Thyroid gland (tissue), 4 donors: ENCODE results near the gene TMEM127.
"Not testable (repeated sequence)": the region's sequence is repeated elsewhere in the genome, so short reads cannot be mapped to it uniquely, and the experiment has no call there.

ENCODE experiments used
- POLR2A ChIP-seq, 2 donors: fragments of 450-650 bp; IDR thresholded peaks; one replicate each; pipeline ENCODE4 v1.6.1; 2017; ENCODE audit warnings: antibody characterized with exemption in 2 of 2, mild to moderate bottlenecking in 2 of 2, moderate library complexity in 1 of 2
- TF ChIP-seq, protein P1 (sequence below), 6 experiments: fragments of 200-600 bp in 3 of 6; fragments of 450-650 bp in 3 of 6; sonication (generic) in 3 of 6; IDR thresholded peaks; one replicate each; pipeline ENCODE4 v1.5.1; 2016 to 2019; ENCODE audit warnings: antibody characterized with exemption in 6 of 6, mild to moderate bottlenecking in 2 of 6, inconsistent platforms in 1 of 6, moderate library complexity in 1 of 6

- TF ChIP-seq, protein P1, sequence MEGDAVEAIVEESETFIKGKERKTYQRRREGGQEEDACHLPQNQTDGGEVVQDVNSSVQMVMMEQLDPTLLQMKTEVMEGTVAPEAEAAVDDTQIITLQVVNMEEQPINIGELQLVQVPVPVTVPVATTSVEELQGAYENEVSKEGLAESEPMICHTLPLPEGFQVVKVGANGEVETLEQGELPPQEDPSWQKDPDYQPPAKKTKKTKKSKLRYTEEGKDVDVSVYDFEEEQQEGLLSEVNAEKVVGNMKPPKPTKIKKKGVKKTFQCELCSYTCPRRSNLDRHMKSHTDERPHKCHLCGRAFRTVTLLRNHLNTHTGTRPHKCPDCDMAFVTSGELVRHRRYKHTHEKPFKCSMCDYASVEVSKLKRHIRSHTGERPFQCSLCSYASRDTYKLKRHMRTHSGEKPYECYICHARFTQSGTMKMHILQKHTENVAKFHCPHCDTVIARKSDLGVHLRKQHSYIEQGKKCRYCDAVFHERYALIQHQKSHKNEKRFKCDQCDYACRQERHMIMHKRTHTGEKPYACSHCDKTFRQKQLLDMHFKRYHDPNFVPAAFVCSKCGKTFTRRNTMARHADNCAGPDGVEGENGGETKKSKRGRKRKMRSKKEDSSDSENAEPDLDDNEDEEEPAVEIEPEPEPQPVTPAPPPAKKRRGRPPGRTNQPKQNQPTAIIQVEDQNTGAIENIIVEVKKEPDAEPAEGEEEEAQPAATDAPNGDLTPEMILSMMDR (IDR thresholded peaks at IDR 0.05): not testable (repeated sequence)
- not testable (repeated sequence) for TF ChIP-seq POLR2A (IDR thresholded peaks at IDR 0.05)
These were observed 8.1 kb downstream of the TMEM127 start for GRCh38 chr2:96257744-96258143.
